ENCODE measurements around the gene POC1A. TPM values are rescaled to one million over a fixed set of nuclear protein-coding genes. Genes with fewer than 3 reads are reported as not detected.

The POC1A gene
- total RNA-seq, 1 experiment from 2014 or later = 32.2 TPM

- no TSS peak for BruUV-seq (replicated peaks)
- no peaks in the 10 kb centered on the region for H3K9me3 ChIP-seq
- H3K27me3 Mint-ChIP-seq (ENCODE audit: insufficient read depth, unreplicated experiment) = no peaks in the 10 kb centered on the region
- POLR2A ChIA-PET = no interaction called here
- TF ChIP-seq, protein P1, sequence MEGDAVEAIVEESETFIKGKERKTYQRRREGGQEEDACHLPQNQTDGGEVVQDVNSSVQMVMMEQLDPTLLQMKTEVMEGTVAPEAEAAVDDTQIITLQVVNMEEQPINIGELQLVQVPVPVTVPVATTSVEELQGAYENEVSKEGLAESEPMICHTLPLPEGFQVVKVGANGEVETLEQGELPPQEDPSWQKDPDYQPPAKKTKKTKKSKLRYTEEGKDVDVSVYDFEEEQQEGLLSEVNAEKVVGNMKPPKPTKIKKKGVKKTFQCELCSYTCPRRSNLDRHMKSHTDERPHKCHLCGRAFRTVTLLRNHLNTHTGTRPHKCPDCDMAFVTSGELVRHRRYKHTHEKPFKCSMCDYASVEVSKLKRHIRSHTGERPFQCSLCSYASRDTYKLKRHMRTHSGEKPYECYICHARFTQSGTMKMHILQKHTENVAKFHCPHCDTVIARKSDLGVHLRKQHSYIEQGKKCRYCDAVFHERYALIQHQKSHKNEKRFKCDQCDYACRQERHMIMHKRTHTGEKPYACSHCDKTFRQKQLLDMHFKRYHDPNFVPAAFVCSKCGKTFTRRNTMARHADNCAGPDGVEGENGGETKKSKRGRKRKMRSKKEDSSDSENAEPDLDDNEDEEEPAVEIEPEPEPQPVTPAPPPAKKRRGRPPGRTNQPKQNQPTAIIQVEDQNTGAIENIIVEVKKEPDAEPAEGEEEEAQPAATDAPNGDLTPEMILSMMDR (IDR thresholded peaks at IDR 0.05; ENCODE audit: insufficient read depth in 1 of 2, low read depth in 1 of 2, low read length in 1 of 2, severe bottlenecking in 1 of 2, unreplicated experiment in 1 of 2) = no peak
- intact Hi-C loops (cut with micrococcal nuclease; ENCODE audit: unreplicated experiment) = no loop called here
- H3K36me3 ChIP-seq (ENCODE audit: control insufficient read depth, insufficient read depth, low read length) = no peaks in the 10 kb centered on the region
- H3K9me3 Mint-ChIP-seq (ENCODE audit: unreplicated experiment) = no peaks in the 10 kb centered on the region
- H3K36me3 Mint-ChIP-seq (ENCODE audit: insufficient read depth, unreplicated experiment) = no peaks in the 10 kb centered on the region
- H3K4me1 ChIP-seq = no peaks in the 10 kb centered on the region
- H3K27ac Mint-ChIP-seq (ENCODE audit: unreplicated experiment) = no peak overlapping the region
- no peak overlapping the region for H3K4me3 Mint-ChIP-seq (ENCODE audit: unreplicated experiment)
- H3K4me1 Mint-ChIP-seq (ENCODE audit: low read depth, unreplicated experiment) = no peaks in the 10 kb centered on the region
- CTCF ChIA-PET = no interaction called here
- H3K4me3 ChIP-seq (ENCODE audit: low read depth, low read length) = no peak overlapping the region
- no peaks in the 10 kb centered on the region for H3K27me3 ChIP-seq (replicated peaks; ENCODE audit: control insufficient read depth, insufficient read depth, low read length)
- DNase-seq = no peak
Measured at GRCh38 chr3:52047295-52047960, 106.8 kb downstream of the POC1A start.

- H3K27me3 Mint-ChIP-seq (ENCODE audit: insufficient read depth, unreplicated experiment) = no peaks in the 10 kb centered on the region
- no peaks in the 10 kb centered on the region for H3K36me3 Mint-ChIP-seq (ENCODE audit: insufficient read depth, unreplicated experiment)
- no peak overlapping the region for H3K27ac Mint-ChIP-seq (ENCODE audit: unreplicated experiment)
- Histone ChIP-seq H3K36me3 (ENCODE audit: control insufficient read depth, insufficient read depth, low read length) (no peaks in the 10 kb centered on the region), H3K9me3 (no peaks in the 10 kb centered on the region), H3K4me3 (ENCODE audit: low read depth, low read length) (no peak overlapping the region), H3K27me3 (replicated peaks; ENCODE audit: control insufficient read depth, insufficient read depth, low read length) (no peaks in the 10 kb centered on the region), H3K4me1 (no peaks in the 10 kb centered on the region)
- no peaks in the 10 kb centered on the region for H3K4me1 Mint-ChIP-seq (ENCODE audit: low read depth, unreplicated experiment)
- no peaks in the 10 kb centered on the region for H3K9me3 Mint-ChIP-seq (ENCODE audit: unreplicated experiment)
- ChIA-PET CTCF (interaction anchor here (0.6 kb wide), 1 partner anchor 113 kb away, joined by 5 read pairs; no protein-coding TSS in a partner anchor), POLR2A (no interaction called here)
- no peak for DNase-seq
- intact Hi-C loops (cut with micrococcal nuclease; ENCODE audit: unreplicated experiment) = no loop called here
- H3K4me3 Mint-ChIP-seq (ENCODE audit: unreplicated experiment) = no peak overlapping the region
- no TSS peak for BruUV-seq (replicated peaks)
- TF ChIP-seq, protein P1 (IDR thresholded peaks at IDR 0.05; ENCODE audit: insufficient read depth in 1 of 2, low read depth in 1 of 2, low read length in 1 of 2, severe bottlenecking in 1 of 2, unreplicated experiment in 1 of 2) = no peak
Measured at GRCh38 chr3:52046902-52047239, 107.4 kb downstream of the POC1A start.

DNA sequence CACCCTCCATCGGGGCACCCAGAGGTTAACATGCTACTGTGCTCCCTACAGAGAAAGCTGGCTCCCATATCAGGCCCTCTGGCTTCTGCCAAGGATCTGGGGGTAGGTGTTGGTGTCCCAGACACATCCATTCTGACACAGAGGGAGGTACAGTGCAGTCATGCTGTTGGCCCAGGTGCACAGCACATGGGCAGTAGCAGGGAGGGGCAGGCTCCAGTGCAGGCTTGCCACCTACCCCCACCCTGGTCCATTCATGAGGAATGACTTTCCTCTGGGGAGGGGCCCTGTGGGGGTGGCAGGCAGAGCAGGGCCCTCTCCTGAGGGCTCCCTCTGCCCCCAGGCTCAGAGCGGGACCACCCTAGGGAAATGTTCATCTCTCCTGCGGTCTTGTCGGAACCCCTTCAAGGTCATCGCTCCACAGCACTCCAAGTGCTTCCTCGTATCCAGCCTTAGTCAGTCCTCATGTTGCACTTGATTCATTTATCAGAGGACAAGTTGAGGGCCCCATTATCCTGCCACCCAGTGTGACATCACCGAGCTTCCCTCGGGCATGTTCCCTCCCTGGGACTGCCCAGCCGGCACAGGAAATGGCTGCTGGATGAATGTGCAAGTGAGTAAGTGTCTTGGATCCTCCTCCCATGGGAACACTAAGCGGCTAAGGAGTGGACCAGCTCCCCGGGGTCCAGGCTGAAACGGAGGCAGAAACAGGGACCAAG is 107.9 kb downstream of the POC1A start:
- Mint-ChIP-seq H3K27me3 (ENCODE audit: insufficient read depth, unreplicated experiment) (no peaks in the 10 kb centered on the region), H3K4me1 (ENCODE audit: low read depth, unreplicated experiment) (no peaks in the 10 kb centered on the region), H3K36me3 (ENCODE audit: insufficient read depth, unreplicated experiment) (no peaks in the 10 kb centered on the region), H3K4me3 (ENCODE audit: unreplicated experiment) (no peak overlapping the region), H3K9me3 (ENCODE audit: unreplicated experiment) (no peaks in the 10 kb centered on the region), H3K27ac (ENCODE audit: unreplicated experiment) (no peak overlapping the region)
- TF ChIP-seq, protein P1 (IDR thresholded peaks at IDR 0.05; ENCODE audit: insufficient read depth in 1 of 2, low read depth in 1 of 2, low read length in 1 of 2, severe bottlenecking in 1 of 2, unreplicated experiment in 1 of 2) = no peak
- Histone ChIP-seq H3K27me3 (replicated peaks; ENCODE audit: control insufficient read depth, insufficient read depth, low read length) (no peaks in the 10 kb centered on the region), H3K9me3 (no peaks in the 10 kb centered on the region), H3K4me3 (ENCODE audit: low read depth, low read length) (no peak overlapping the region), H3K4me1 (no peaks in the 10 kb centered on the region), H3K36me3 (ENCODE audit: control insufficient read depth, insufficient read depth, low read length) (no peaks in the 10 kb centered on the region)
- ChIA-PET POLR2A (no interaction called here), CTCF (interaction anchor here (0.6 kb wide), 1 partner anchor 113 kb away, joined by 5 read pairs; no protein-coding TSS in a partner anchor)
- no peak for DNase-seq
- BruUV-seq (replicated peaks) = no TSS peak
- intact Hi-C loops (cut with micrococcal nuclease; ENCODE audit: unreplicated experiment) = no loop called here

Data from Caco-2 (cell line).